HG03135 (cell line): ENCODE data around the gene TOMT.
A peak's percentile ranks its signal among the peaks of the same experiment; 100 is the strongest.

Experiments used
- ATAC-seq: cut with Tn5 transposase; IDR thresholded peaks from one replicate; pipeline ENCODE4 v1.9.1; 2021; ENCODE audit warnings: mild to moderate bottlenecking, moderate library complexity; ENCODE audit not compliant: unreplicated experiment

TOMT gene

DNA sequence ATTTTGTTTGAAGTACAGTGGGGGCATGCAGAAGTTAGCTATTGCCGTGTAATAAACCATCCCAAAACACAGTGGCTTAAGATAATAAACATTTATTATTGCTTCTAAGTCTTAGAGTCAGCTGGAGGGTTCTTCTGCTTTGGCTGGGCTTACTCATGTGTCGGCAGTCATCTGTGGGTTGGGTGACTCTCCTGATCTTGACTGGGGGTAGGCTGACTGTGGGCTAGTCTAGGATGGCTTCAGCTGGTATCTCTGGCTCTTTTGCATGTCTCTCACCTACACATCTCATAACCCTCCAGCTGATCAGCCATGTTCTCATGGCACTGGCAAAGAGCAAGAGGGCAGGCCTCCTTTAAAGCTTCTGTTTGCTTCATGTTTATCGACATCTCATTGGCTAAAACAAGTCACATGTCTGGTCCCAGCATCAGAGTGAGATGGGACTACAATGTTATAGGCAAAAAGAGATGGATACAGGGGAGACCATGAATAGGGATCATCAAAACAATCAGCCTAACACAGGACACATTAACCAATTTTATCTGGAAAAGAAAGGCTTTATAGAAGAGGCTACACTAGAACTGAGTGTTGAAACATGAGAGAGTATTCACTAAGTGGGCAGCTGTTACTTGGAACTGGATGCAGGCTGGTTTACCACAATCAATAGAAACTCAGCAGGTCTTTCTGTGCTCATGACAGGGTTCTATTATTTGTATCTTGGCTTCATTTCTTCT, 19.9 kb upstream of the TOMT start:
- ATAC-seq, result no peak

DNA sequence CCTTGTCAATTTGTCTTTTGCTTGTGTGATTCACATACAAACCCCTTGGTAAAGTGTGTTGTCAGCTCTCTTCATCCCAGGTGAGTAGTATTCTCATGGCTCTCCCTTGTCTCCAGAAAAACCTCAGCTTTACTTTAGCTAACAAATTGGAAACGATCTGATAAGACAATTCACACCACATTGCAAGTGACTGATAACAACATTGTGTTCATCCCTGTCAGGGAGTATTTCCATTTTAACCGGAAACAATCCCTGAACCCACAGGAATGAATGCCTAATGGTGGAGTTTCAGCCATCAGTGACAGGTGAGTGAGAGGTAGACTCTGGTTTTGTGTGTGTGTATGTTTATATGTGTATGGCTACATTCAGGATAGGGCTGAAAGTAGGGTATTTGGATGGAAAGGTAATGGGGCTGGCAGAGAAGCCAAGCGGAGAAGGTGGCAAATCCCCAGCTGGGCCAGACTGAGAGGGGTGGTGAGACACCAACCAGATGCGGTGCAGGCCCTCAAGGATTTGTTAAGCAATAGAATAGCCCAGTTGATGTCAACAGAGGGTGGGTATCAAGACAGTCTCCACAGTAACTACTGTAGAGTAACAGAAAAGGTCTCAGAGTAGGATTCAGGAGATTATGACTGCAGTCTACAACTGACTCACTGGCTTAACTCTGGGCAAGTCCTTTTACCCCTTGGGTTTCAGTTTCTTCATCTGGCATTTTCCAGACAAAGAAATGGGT, 17.5 kb upstream of the TOMT start:
- no peak for ATAC-seq

DNA sequence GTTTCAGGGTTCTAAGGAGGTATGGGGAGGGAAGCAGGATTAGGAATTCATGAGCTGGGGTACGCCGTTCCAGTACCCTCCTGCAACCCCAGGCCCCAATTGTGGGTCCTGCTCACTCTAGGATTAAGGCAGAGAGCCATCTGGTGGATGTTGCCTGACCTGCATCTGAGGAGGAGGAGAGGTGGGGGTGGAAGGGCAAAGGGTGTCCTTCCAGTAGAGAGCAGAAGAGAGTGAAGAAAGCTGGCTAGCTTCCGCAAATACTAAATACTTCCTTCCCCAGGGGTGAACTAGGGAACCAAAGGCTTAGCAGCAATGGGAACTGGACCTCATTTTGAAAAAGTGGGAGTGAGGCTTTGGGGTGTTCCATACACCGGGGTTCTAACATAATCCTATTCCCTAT, 14.4 kb upstream of the TOMT start:
- ATAC-seq, result no peak

DNA sequence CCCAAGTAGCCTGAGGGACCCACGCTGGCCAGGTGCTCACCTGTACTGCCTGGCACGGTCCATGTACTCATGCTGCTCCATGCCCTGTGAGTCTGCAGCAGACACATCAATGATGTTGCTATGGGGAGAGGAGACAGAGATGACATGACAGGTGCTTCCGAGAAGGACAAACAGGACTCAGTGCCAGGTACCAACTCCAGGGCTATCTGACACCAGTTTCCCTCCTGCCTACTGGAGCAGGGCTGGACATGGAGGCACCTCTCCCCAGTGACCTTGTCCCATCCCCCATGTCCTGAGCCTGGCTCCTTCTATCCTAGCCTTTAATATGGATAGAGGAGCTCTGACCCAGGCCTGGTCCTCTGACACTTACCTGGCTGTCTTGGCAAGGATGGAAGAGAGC, 7.0 kb upstream of the TOMT start:
- no peak for ATAC-seq

DNA sequence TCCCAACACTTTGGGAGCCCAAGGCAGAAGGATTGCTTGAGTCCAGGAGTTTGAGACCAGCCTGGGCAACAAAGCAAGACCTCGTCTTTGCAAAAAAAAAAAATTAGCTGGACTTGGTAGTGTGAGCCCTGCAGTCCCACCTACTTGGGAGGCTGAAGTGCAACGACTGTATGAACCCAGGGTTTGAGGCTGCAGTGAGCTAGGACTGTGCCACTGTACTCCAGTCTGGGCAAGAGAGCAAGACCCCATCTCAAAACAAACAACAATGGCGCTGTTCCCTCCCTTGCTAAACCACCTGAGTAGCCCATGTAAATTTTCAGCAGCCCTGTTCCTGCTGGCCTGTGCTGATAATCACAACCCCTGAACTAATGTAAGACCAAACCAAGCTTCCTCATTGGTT, 5.7 kb upstream of the TOMT start:
- no peak for ATAC-seq

DNA sequence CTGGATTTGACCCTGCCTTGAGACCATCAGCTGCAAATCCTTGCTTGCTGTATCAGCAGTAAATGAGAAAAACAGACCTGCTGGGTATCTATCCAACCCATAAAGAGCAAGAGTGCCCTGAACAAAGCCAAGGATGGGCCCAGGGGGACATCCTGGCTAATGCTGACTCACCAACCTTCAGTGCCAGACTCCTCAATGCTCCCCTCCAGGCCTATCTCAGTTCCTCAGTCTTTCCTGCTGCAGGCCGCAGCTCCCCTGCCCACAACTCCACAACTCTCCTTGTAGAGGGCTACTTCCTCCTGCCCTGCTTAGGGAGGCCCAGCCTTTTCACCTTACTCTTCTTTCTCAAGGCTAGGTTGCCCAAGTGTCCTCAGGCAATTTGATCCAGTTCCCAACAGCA, 5.3 kb upstream of the TOMT start:
- ATAC-seq, result no peak

DNA sequence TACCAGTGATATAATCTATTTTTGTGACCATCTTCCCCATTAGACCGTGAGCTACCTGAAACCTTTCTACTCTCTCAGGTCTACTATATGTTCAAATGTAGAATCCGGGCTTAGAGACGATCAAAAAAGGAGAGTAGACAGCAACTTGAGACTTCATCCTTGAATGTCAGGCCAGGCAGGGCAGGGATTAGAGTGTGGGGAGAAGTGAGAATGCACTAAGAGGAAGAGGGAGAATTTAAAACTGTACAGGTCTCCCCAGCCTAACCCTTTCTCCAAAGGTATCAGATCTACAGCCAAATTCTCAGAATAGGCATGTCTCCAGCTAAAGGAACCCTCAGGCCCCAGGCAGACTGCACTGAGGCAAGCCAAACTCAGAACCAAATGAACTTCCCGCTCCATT, 3.6 kb upstream of the TOMT start:
- no peak for ATAC-seq

DNA sequence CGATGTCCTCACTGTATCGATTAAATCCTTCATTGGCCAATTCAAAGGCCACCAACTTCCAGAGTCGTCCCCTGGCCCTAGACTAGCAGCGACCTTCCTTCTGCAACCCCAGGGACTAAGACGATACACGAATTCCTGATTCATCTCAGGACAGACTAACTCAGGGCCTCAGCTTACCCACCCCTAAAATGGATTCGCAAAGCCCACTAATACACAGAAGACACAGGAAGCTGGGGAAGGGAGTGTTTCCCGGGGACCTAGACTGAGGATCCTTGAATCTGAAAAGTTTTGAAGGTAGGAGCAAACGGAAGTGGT, 3.1 kb upstream of the TOMT start:
- ATAC-seq, result peak; percentile 5

DNA sequence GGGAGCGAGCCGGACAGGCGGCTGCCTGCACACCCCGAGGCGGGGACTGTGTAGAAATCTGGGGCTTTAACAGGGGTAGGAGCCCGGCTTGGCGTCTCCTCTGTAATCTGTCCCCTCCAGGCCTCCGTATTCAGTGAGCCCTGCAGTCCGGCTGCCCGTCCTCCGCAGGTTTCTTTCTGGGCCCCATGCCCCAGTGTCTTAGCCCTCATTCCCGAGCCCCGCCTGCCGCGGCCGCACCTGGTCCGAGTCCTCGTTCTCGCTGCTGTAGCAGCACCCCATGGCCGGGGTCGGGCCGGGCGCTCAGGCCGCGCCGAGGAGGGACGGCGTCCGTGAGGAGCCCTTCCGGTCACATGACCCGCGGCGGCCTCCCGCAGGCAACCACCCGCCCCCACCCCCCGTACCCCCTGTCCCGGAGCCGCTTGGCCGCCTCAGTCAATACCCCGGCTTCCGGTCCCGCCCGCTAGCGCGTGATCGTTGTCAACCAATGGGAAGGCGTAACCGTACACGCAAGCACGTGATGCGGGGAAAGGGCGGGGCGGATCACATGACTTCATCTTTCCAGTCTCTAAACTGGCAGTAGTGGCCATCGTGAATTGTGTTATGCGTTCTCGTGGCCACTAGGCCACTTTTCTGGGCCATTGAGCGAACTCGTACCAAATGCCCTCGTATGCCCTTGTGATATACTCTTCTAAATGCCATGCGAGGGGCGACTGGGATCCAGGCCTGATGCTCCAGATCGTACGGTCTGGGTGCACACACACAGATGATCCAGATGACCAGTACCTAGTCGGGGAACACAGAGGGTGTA, 2.6 kb upstream of the TOMT start, which contains the start of gene LAMTOR1:
Gene LAMTOR1, minus strand, starts transcription at position 352 of the 808 bp plus-strand sequence. Its CDS starts 73 bp downstream, at position 279.
- ATAC-seq, result peak; percentile 83

DNA sequence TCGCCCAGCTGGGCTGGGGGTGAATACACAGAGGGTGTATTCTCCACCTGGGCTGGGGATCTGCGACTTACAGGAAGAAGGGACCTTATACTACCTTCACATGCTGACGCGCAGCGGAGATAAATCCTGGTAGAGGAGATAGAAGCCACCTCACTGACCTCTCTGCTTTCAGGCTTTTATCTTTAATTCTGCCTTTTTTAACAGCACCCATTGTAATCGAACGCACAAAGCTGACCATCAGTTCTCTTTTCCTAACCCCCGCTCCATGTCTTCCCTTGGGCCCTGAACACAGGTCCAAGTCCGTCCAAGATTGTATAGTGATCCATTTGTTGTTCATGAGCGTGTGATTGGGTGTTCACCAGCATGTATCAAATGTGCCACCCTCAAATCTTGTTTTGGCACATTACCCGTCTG, 2.0 kb upstream of the TOMT start:
- ATAC-seq, result no peak

DNA sequence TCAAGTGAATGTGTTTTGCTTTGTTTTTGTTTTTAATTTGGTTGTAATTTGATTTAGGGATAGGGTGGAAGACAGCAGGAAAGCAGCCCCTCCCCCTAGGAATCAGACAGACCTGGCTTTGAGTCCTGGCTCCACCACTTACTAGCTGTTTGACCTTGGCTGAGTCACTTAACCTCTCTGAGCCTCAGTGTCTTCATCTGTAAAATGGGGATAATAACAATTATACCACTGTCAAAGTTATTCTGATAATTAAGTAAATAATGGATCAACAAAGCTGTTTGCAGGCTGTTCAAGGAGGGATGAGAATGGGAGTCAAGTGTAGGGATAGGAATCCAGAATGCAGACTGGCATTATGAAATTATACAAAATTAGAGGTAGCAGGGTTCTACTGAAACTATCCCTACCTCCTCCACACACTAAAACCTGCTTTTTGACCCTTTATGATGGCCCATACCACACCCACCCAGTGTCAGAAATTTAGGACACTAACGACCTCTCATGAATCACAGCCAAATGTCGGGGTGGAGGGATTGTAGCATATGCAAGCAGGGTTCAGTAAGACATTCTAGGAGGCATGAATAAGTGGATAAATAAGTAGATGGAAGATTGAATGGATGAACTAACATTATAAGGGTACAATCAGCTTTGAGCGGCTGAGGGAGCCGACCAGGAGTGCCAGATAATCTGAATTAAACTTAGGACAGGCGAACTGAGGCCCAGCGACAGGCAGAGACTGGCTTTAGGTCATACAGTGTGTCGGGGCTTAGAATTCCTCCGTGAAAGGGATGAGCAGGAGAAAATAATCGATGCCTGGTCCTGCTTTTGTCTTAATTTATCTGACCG, 5.8 kb downstream of the TOMT start:
- ATAC-seq, result no peak

DNA sequence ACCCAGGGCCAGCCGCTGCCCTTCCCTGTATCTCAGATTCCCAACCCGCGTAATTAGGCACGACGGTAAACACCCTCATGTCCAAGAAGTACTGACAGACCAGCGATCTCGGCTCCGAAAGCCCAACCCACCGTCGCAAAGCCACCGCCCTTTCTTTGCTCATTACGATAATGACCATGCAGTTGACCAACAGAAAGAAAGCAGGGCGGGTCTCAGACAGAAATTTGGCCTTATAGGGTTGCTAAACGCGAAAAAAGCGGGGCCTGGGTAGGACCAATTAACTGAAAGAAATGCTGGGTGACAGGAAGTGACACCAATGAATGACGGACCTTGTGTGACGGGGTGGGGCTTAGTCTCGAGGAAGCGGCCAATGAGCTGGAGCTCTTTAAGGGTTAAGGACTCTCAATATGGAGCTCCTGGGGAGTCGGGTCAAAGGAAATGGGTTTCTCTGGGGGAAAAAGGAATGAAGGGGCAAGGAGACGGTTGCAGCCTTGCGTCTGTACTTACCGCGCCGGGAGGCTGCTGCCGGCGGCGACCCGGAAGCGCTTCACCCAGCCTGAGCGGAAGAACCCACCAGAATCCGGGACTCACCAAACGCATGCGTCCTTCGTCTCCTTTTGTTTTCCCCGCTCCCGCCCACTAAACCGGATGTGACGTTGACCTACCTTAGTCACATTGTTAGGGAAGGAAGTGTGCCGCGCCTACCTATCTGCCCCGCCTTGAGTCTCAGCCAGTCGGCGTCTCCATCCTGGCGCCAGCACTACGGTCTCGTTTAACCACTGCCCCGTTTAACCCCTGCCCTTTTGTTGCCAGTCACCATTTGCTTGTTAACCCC, 6.6 kb downstream of the TOMT start, which contains the start of gene ANAPC15:
Gene ANAPC15, minus strand, starts transcription at position 553 of the 835 bp plus-strand sequence. CDS start 1,419 bp downstream, outside the sequence.
- ATAC-seq, result peak; percentile 89

DNA sequence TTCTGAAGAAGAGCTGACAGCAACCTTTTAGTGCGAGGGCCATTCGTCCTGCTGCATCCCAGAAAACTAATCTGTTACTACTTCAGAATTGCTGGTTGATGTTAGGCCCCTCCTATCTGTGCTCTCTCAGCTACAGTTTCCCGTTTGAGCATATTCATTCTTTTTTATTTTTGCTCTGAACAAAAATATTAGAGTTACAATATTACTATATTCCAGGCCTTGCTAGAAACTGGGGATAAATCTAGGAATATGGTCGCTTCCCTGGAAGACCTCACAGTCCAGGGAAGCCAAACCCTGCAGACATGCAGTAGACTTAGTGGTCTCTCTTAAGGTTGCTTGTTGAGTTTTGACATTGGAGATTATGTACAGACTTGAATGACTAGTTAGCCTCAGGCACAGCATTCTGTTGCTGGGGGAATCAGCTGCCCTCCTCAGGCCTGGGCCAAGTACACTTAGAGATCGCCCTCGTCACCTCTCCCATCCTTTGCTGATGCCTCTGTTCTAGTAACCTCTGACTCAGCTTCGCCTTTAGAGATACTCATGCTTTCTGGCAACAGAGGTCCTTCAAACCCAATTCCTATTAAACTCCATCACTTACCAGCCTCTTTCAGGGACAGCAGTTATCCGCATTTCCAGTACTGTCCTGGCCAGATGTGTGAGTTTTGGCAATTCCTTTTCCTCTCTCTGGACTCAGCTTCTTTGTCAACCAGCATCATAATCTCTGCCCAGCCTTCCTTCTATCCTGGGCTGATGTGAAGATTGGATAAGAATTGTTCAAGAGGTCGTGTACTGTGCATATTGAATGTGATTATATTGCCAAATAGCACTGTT, 7.5 kb downstream of the TOMT start:
- ATAC-seq, result no peak

DNA sequence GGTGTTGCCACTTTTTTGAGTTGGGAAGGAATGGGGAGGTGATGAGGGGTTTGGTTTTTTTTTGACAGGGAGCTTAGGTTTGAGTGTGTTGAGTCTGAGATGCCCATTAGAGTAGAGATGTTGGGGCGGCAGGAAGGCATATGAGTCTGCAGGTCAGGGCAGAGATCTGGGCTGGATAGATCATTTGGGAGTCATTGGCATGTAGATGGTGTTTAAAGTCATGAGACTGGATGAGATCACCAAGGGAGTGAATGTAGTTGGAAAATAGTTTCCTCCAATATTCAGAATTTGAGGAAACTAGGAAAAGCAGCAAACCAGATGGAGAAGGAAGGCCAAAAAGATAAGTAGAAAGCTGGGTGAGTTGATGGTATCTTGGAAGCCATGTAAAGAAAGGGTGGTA, 8.8 kb downstream of the TOMT start:
- no peak for ATAC-seq

DNA sequence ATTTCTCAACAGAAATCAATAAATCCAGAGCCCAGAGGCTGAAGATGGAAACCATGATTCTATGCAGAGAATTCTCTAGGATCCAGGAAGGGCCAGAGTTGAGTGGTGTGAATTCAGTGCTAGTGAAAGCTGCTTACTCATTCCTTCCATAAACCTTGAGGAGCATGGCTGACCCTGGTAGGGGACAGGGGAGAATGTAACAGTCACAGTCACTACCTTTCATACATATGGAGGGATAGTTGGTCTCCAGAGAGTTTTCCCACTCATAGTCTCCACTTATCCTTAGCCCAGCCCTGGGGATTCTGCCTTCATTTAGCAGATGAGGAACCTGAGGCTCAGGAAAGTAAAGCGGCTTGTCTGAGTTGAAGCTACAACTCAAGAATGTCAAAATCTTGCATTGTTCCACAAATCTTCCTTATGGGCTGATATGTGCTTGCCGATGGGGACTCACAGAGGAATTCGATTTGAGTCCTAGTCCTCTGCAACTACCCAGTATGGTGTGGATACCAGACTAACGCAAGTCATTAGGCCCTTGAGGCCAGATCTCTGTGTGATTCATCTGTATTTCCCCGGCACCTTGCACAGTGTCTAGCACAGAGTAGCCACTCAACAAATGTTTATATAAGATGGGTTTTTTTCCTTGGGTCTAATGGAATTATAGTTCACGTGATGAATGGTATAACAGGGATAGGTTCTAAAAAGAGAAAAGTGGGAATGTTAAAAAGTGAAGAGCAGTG, 10.5 kb downstream of the TOMT start:
- no peak for ATAC-seq

DNA sequence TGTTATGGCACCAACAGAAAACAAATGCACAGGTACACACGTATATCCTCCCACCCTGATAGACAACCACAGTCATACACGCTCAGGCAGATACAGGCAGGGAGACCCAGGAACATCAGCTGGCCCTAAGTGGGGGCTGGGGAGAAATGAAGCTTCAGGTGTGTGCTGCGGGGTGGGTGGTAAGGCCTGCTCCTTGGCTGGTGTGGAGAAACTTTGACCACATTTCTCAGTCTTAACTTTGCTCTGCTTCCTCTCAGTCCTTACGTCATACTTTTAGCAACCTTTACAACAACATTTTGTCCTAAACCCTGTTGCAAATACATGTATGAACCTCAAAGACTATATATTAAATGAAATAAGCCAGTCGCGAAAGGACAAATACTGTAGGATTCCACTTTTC, 13.5 kb downstream of the TOMT start:
- no peak for ATAC-seq

DNA sequence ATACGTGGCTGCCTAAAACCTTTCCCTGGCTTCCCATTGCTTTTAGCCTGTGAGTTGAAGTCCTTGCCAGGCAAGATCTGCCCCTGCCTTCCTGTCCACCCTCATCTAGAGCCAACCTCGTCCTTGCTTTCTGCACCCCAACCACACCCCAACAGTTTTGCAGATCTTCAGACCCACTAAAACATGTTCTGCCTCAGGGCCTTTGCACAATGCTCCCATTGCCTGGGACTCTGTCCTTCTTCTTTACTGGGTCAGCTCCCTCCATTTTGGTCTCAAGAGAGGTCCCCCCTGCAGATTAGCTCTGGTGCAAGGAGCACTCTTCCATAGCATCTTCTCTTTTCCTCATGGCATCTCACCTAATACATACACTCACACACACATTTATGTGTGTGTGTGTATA, 15.2 kb downstream of the TOMT start:
- ATAC-seq, result no peak

DNA sequence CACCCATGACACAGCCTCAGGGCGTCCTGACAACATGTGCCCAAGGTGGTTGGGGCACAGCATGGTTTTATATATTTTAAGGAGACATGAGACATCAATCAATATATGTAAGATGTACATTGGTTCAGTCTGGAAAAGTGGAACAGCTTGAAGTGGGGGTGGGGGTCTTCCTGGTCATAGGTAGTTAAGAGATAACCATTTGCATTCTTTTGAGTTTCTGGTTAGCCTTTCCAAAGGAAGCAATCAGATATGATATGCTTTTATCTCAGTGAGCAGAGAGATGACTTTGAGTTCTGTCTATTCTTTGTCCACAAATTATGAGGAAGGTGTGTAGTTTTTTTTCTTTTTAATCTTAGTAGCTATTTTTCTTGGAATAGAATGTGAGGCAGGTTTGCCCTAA, 16.9 kb downstream of the TOMT start:
- ATAC-seq, result no peak
